HG03039 (cell line): ENCODE results near the gene CEP20.

ENCODE experiments used
- ATAC-seq: cut with Tn5 transposase; IDR thresholded peaks from one replicate; pipeline ENCODE4 v1.9.1; 2021; ENCODE audit warnings: mild to moderate bottlenecking, moderate library complexity; ENCODE audit not compliant: unreplicated experiment

The CEP20 gene

DNA sequence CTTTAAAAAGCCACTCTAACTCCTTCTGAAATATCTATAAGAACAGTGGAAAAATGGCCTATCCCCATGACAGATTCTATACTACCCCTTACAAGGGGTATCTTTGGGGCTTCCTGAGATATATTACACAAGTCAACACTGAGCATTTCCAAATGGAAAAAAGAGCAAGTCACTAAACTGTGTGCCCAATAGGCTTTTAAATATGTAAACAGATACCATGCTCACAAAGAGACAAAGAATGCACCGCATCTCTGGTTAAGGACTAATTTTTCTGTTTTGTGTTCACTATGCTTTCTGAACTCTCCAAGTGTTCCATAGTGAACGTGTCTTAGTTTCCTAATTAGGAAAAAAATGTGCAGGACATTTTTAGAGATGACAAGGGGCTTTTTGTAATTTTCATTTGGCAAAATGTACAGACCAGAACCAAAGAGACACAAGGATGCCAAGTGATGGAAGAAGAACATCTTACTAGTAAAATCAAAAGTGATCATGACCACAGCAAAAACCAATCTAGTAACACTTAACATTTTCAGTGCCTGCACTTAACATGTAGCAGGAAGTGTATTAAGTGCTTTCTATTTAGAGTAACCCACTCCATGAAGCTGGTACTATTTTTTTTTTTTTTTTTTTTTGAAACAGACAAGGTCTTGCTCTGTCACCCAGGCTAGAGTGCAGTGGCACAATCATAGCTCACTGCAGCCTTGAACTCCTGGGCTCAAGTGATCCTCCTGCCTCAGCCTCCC is 53.1 kb downstream of the CEP20 start:
- no peak for ATAC-seq

DNA sequence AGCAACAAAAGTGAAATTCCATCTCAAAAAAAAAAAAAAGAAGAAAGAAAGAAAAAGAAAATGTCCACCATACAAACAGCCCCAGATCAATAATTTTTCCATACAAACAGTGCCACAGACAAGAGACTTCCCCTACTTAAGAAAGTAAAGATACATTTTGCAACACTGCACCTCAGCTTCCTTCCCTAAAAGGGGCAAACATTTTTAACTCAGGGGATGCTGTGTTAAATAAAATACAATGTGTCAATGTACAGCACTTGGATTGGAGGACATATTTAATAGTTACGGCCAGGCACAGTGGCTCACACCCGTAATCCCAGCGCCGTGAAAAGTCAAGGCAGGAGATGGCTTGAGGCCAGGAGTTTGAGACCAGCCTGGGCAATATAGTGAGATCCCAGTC is 53.9 kb downstream of the CEP20 start:
- no peak for ATAC-seq

DNA sequence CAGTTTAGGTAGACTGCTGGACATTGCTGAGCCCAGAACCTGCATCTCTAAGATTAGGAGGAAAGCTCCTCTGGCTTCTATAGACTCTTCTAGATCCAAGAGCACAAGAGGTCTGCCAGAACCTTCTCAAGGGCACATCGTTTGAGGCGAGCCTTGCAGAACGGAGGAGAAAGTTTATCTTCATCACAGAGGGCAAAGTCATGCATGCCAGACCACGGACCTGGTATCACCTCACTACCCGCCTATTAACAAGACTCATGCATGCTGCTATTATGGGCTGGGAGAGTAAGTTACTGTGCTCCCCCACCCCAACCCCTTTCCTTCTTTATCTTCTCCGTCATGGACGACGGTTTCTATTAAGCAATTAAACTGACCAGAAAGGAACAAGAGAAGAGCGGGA is 54.9 kb downstream of the CEP20 start:
- ATAC-seq = no peak

DNA sequence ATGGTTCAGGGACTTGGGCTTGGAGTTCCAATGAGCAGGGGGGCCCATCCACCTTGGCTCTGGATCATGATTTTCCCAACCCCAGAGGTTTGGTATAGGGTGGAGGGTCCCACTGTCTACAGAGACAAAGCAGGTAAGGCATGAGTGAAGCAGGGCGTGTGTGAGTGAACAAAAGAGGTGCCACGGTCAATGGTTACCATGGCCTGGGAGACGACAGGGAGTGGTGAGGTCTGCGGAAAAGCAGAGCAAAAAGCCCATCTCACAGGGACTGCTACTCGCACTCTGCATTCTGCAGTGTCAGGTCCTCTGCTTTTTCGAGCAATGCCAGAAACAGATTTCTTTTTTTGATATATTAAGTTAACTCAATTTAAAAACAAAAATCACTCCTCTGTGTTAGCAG is 56.2 kb downstream of the CEP20 start:
- ATAC-seq = no peak

DNA sequence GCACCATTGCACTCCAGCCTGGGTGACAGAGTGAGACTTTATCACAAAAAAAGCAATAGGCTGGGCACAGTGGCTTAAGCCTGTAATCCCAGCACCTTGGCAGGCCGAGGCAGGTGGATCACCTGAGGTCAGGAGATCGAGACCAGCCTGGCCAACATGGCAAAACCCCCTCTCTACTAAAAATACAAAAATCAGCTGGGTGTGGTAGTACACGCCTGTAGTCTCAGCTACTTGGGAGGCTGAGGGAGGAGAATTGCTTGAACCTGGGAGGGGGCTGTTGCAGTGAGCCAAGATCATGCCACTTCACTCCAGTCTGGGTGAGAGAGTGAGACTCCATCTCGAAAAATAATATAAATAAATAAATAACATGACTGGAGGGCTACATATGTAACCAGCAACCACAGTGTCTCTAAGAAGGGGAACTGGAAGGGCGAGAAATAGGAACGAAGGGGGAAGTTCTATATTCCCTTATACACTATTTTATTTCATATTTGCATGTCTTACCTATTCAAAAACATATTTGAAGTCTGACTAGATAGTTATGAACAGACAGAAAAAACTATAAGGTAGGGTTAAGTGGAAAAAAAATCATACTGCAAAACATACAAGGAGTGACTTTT is 57.5 kb downstream of the CEP20 start:
- no peak for ATAC-seq

DNA sequence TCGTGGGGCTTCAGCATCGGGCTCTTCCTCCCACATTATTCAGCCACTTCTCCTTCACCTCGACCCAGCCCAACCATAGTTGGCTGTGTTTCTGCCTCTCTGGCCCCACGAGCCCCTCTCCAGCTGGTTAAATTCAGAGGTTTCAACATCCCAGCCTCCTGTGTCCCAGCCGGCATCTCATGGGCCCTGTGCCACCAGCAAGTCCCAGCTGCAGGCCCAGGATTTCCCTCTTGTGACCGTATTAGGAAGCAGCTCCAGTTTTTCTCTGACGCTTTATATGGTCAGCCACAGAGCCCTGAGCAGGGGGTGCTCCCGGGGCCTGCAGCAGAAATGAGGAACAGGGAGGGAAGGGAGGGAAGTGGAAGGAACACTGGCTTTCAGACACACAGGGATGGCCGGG is 58.9 kb downstream of the CEP20 start:
- no peak for ATAC-seq

DNA sequence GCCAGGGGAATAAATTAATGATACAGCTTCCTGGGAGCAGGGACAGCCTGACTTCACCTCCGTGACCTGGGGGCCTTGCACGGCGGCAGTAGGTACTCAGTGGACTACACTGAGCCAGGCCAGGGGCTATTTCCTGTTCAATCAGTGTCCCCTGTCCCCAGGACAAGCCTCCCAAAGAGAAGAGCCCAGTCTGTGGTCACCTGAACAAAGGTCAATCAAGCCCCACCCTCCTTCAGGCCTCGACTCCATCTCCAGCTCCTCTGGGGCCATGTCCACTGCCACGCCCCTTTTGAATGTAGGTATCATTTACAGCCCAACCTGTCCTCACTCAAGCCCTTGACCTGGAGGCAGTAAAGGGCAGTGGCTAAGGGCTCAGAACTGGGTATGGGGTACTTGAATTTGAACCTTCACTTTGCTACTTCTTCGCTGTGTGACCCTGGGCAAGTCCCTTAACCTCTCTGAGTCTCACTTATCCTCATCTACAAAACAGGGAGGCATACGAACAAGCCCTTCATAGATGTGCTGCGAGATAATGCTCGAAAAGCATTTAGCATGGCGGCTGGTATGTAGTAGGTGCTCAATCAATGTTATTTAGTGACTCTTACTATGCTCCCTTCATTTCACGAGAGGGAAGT is 60.6 kb downstream of the CEP20 start:
- no peak for ATAC-seq

DNA sequence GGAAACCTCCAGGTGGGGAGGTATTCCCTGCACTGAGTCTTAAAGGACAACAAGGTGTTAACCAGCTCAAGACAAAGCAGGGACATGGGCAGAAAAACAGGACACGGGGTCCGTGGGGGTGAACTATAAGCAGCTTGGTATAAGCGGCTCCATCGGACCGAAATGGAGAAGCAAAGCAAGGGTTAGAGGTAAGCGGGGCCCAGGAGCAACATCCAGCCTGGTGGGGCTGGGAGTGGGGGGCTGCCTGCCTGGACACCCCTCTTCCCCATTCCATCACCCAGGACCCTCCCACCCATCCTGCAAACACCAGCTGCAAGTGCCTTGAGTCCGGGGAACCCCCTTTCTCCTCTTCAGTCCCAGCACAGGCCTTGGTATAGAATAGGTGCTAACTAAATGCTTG is 61.1 kb downstream of the CEP20 start:
- no peak for ATAC-seq

DNA sequence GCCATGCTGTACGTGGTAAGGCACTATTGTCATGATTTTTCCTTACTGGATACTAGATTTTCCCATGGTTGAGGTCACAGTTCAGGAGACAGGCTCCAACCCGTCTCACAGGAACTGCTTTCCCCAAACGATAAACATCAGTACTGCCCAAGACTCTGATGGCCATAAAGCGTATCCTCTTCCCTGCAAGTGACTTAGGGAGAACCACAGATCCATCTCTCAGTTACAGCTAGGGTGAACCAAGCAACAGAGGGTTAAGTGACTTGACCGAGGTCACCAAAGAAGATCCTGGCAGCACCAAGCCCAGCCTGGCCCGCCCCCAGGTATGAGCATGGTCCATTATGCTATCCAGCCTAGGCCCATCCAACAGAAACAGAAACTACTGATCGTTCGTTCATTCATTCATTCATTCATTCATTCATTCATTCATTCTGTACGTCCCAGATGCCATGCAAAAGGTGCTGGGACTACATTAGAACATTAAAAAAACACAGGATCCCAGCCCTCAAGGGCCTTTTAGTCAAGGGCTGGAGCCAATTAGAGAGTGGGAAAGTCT is 62.6 kb downstream of the CEP20 start:
- no peak for ATAC-seq

DNA sequence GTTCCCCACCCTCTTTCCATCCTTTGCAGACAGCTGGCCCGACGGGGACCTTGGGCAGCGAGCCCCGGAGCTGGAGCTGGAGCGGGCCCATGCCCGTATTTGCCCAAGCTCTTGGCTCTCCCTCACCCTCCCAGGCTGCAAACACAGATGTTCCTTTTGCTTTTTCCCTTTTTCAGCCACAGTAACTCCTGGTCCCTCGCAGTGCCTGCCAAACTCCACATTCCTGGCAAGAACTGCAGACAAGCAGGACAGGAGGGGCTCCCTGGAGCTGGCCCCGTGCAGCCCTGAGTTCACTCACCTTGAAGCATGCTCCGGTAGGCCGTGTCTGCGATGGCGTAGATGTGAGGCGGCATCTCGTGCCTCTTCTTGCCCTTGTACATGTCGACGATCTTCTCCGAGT is 65.4 kb downstream of the CEP20 start:
- no peak for ATAC-seq

DNA sequence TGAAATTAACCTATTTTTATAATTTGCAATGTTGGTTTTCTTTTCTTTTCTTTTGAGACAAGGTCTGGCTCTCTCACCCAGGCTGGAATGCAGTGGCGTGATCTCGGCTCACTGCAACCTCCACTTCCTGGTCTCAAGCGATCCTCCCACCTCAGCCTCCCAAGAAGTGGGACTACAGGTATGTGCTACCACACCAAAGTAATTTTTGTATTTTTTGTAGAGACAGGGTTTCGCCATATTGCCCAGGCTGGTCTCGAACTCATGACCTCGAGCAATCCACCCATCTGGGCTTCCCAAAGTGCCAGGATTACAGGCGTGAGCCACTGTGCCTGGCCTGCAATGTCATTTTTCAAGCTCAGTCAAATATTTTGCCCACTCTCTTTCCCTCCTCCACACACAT is 67.6 kb downstream of the CEP20 start:
- no peak for ATAC-seq

DNA sequence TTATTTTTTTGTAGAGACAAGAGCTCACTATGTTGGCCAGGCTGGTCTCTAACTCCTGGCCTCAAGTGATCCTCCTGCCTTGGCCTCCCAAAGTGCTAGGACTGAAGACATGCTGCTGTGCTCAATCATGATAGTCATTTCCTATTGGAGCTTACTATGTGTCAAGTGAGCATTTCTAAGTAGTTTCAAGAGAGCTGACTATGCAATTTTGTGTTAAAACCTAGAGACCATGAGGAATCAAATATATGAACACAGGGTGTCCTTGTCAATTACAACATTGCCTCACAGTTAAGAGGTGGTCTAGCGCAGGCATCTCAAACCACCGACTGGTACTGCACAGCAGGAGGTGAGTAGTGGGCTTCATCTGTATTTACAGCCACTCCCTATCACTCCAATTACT is 69.4 kb downstream of the CEP20 start:
- no peak for ATAC-seq

DNA sequence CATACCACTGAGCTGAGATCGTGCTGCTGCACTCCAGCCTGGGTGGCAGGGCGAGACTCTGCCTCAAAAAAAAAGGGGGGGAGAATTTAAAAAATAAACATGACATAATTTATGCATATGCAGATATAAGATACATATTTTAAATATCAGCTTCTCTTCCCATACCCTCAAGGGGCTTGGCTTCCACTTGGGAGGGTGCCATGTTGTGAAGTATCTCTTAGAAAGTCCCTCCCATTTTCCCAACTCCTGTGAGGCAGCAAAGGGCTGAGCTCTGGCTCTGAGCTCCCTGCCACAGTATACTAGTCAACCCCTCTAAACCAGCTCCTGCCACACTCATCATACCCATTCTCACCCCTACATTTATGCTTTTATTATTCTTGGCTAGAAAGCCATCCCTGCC is 71.0 kb downstream of the CEP20 start:
- no peak for ATAC-seq

DNA sequence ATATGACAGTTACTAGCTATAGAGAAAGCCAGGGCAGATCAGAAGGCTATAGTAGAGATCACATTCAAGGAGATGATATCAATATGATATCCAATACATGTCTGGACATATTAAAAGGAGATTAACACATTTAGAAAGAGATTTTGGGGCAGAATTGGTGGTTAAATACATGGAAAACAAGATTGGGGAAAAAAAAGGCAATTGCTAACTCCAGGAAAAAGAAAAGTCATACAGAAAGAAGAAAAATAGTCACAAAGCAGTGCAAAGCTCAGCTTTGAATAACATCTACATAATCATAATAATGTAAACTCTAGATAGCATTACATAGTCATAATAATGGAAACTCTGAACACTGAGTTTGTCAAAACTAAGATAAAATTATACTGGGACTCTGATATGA is 72.2 kb downstream of the CEP20 start:
- no peak for ATAC-seq
